DND-41 (cell line): ENCODE measurements around the gene ZNF691.
"Not testable (repeated sequence)": the region's sequence is repeated elsewhere in the genome, so short reads cannot be mapped to it uniquely, and the experiment has no call there.

Source experiments
- ATAC-seq: fragments of 200-7000 bp; cut with Tn5 transposase; 3 replicates; pipeline ENCODE4 v1.9.1; 2021; ENCODE audit warnings: low read depth; ENCODE audit not compliant: insufficient read depth
- DNase-seq: peaks from one replicate; pipeline ENCODE4 v3.0.0-alpha.2; 2020
- H2AFZ ChIP-seq: 2 replicates; pipeline ENCODE4 v1.6.0; 2012; ENCODE audit warnings: low read depth, low read length
- H3K27ac ChIP-seq: 2 replicates; pipeline ENCODE4 v1.5.1; 2012; ENCODE audit warnings: low read length, inconsistent platforms
- H3K27me3 ChIP-seq: fragments of 200-600 bp; sonication (generic); 2 replicates; pipeline ENCODE4 v1.6.0; 2012; ENCODE audit warnings: low read length, mild to moderate bottlenecking, inconsistent platforms; ENCODE audit not compliant: insufficient read depth, poor library complexity
- H3K36me3 ChIP-seq: 2 replicates; pipeline ENCODE4 v1.5.1; 2012; ENCODE audit warnings: low read length, inconsistent platforms; ENCODE audit not compliant: insufficient read depth
- H3K4me1 ChIP-seq: 2 replicates; pipeline ENCODE4 v1.5.1; 2012; ENCODE audit warnings: mild to moderate bottlenecking, low read length; ENCODE audit not compliant: insufficient read depth
- H3K4me2 ChIP-seq: 2 replicates; pipeline ENCODE4 v1.6.0; 2012; ENCODE audit warnings: mild to moderate bottlenecking, moderate library complexity, low read length, inconsistent platforms; ENCODE audit not compliant: insufficient read depth
- H3K4me3 ChIP-seq, 2 experiments: fragments of 200-600 bp in 1 of 2; shearing (Covaris generic) in 1 of 2; 2 replicates each; pipeline ENCODE4 v1.5.1; 2012 to 2016; ENCODE audit warnings: inconsistent platforms in 2 of 2, low read length in 2 of 2, mild to moderate bottlenecking in 2 of 2, low read depth in 1 of 2, moderate library complexity in 1 of 2
- H3K79me2 ChIP-seq: 2 replicates; pipeline ENCODE4 v1.6.0; 2012; ENCODE audit warnings: low read length, inconsistent platforms; ENCODE audit not compliant: insufficient read depth
- H3K9ac ChIP-seq: 2 replicates; pipeline ENCODE4 v1.6.0; 2012; ENCODE audit warnings: low read depth, mild to moderate bottlenecking, inconsistent platforms, low read length, moderate library complexity
- H3K9me3 ChIP-seq: 2 replicates; pipeline ENCODE4 v1.5.1; 2012; ENCODE audit warnings: low read length, moderate library complexity, mild to moderate bottlenecking, inconsistent platforms; ENCODE audit not compliant: insufficient read depth, severe bottlenecking
- H4K20me1 ChIP-seq: 2 replicates; pipeline ENCODE4 v1.6.0; 2012; ENCODE audit warnings: low read length; ENCODE audit not compliant: insufficient read depth
- CTCF ChIP-seq: IDR thresholded peaks from 2 replicates; pipeline ENCODE4 v1.5.1; 2012; ENCODE audit warnings: borderline replicate concordance, low read length, moderate library complexity, mild to moderate bottlenecking; ENCODE audit not compliant: poor library complexity, severe bottlenecking; ENCODE audit errors: extremely low read depth
- EZH2 ChIP-seq: IDR thresholded peaks from 3 replicates; pipeline ENCODE4 v1.6.1; 2012; ENCODE audit warnings: borderline replicate concordance, low read depth, mild to moderate bottlenecking, moderate library complexity, low read length, inconsistent platforms; ENCODE audit not compliant: severe bottlenecking

Gene ZNF691

GRCh38 chr1:42887366-42887765 is 41.0 kb downstream of the ZNF691 start:
- Histone ChIP-seq H3K36me3 (no peaks in the 10 kb centered on the region), H3K27me3 (peaks cover 12% of the 10 kb centered on the region), H3K9ac (no peak overlapping the region), H3K27ac (no peak overlapping the region), H3K79me2 (no peaks in the 10 kb centered on the region), H3K4me2 (no peak overlapping the region), H2AFZ (no peak overlapping the region), H3K9me3 (no peaks in the 10 kb centered on the region), H3K4me1 (no peaks in the 10 kb centered on the region), H4K20me1 (no peaks in the 10 kb centered on the region), H3K4me3 (no peak overlapping the region)
- DNase-seq: no peak
- ATAC-seq: no peak
- TF ChIP-seq EZH2 (no peak), CTCF (no peak)

- DNase-seq (no peak), ATAC-seq (no peak)
- Histone ChIP-seq H4K20me1 (no peaks in the 10 kb centered on the region), H3K27me3 (peaks cover 11% of the 10 kb centered on the region), H3K36me3 (no peaks in the 10 kb centered on the region), H3K4me2 (no peak overlapping the region), H3K79me2 (no peaks in the 10 kb centered on the region), H3K9ac (no peak overlapping the region), H3K4me3 (no peak overlapping the region), H2AFZ (no peak overlapping the region), H3K4me1 (no peaks in the 10 kb centered on the region), H3K9me3 (no peaks in the 10 kb centered on the region), H3K27ac (no peak overlapping the region)
- TF ChIP-seq CTCF (no peak), EZH2 (no peak)
These were observed 41.7 kb downstream of the ZNF691 start for GRCh38 chr1:42888013-42888633.

GRCh38 chr1:42889264-42889663 is 42.9 kb downstream of the ZNF691 start:
- Histone ChIP-seq H3K27ac (no peak overlapping the region), H4K20me1 (no peaks in the 10 kb centered on the region), H3K4me3 (no peak overlapping the region), H3K4me1 (no peaks in the 10 kb centered on the region), H3K36me3 (no peaks in the 10 kb centered on the region), H3K79me2 (no peaks in the 10 kb centered on the region), H3K4me2 (no peak overlapping the region), H3K9me3 (no peaks in the 10 kb centered on the region), H3K9ac (no peak overlapping the region), H2AFZ (no peak overlapping the region), H3K27me3 (peaks cover 13% of the 10 kb centered on the region)
- TF ChIP-seq CTCF: no peak
- no peak for TF ChIP-seq EZH2
- DNase-seq (no peak), ATAC-seq (no peak)

GRCh38 chr1:42891465-42892138 is 45.2 kb downstream of the ZNF691 start:
- Histone ChIP-seq H3K4me3 (no peak overlapping the region), H3K4me2 (no peak overlapping the region), H3K79me2 (no peaks in the 10 kb centered on the region), H3K9me3 (no peaks in the 10 kb centered on the region), H3K9ac (no peak overlapping the region), H3K27ac (no peak overlapping the region), H3K27me3 (peaks cover 7% of the 10 kb centered on the region), H4K20me1 (no peaks in the 10 kb centered on the region), H3K4me1 (no peaks in the 10 kb centered on the region), H2AFZ (no peak overlapping the region), H3K36me3 (no peaks in the 10 kb centered on the region)
- DNase-seq (no peak), ATAC-seq (no peak)
- no peak for TF ChIP-seq EZH2
- no peak for TF ChIP-seq CTCF

GRCh38 chr1:42899960-42900359 is 53.5 kb downstream of the ZNF691 start:
- ATAC-seq, H3K27me3 ChIP-seq, H3K9me3 ChIP-seq, H3K9ac ChIP-seq, H3K36me3 ChIP-seq, DNase-seq, H3K27ac ChIP-seq, H3K4me1 ChIP-seq, H3K4me3 ChIP-seq, H4K20me1 ChIP-seq, H2AFZ ChIP-seq, H3K4me2 ChIP-seq, H3K79me2 ChIP-seq: not testable (repeated sequence)
